HG03571 (cell line): Measurements from ENCODE around the gene NCAPD3.

ENCODE experiments used
- ATAC-seq: cut with Tn5 transposase; IDR thresholded peaks from one replicate; pipeline ENCODE4 v1.9.1; 2021; ENCODE audit not compliant: unreplicated experiment

The NCAPD3 gene

DNA sequence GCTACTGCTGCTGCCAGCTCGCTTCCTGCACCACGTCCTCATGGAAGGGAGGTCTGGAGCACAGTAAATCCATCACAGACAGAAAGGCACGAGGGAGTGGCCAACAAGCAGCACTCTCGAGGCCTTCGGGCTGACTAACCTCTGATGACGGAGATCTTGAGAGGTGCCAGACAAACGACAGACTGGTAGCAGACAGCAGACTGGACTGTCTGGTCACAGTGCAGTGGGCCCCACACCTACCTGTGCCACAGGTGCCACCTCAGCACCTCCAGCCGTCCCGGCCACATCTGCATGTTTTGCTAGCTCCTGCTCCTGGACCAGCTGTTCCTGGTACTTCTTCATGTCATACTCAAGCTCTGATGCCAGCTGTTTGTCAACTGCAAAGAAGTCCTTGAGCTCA is 64.1 kb downstream of the NCAPD3 start:
- ATAC-seq = no peak

DNA sequence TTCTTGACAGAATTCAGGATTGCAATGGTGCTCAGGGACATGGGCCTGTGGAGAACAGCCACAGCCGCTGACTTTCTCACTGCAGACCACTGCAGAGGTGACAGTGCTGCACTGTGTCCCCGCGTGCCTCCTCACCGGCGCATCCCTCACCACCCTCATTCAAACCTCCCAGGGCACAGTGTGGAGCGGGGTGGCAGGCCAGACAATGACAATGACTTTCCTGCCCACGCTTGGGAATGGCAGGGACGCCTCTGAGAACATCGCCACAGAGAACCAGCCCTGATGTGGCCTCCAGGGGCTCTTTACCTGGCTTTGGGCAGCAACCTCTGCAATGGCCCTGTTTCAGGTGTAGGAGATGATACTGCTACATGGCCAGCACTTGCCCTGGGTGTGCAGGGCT is 65.7 kb downstream of the NCAPD3 start:
- ATAC-seq = no peak

GRCh38 chr11:134157451-134157850 is 66.3 kb downstream of the NCAPD3 start:
- ATAC-seq = no peak

DNA sequence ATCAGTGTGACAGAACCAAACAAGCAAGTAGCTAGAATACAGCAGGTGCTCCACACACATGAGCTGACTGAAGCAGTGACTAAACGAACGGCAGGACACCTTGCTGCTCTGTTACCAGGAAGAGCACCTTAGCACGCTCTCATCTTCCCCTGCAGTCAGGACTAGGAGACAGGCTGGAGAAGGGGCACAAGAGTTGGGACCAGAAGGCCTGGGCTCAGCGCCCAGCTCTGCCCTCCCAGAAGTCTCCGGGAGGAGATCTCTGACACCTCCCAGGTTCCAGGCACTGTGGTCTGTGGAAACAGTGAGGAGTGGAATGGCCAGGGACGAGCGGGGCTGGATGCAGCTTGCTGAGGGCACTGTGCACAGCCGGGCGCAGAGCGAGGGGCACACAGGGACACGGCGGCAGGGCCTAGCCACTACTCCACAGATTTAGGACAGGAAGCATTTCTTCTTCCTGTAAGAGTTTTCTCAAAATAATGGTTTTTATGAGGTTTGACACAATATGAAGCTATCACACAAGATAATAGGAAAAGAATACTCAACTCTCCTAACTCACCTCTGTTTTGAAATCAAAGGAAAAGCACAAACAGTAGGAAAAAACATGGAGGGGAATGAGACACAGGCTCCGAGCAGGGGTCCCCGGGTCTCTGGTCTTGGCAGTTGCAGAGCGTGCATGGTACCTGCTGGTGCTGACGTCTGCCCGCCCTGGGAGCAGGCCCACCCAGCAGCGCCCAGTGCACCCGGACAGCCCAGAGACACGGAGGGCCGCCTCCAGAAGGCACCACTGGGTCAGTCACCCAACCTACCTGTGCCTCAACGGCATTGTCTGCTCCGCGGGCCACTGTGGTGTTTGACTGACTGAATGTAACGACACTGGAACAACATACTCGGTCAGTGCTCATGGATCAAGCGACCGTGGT is 67.6 kb downstream of the NCAPD3 start:
- no peak for ATAC-seq

DNA sequence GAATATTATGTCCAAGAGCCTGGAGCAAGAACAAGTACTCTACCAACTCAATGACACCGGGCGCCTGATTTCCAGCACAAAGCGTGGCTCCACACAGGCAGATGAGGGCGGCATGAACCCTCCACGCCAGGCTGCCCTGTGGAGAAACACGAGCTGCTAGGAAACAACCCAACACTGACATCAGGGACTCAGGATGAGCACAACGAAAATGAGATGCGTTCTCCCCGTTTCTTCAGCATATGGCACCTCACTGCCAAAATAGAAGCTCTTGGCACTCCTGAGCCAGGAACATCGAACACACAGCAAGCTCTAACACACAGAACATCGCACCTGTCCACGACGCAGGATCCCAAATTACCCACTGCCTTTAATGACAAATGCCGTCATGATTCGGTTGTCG is 68.3 kb downstream of the NCAPD3 start:
- no peak for ATAC-seq

DNA sequence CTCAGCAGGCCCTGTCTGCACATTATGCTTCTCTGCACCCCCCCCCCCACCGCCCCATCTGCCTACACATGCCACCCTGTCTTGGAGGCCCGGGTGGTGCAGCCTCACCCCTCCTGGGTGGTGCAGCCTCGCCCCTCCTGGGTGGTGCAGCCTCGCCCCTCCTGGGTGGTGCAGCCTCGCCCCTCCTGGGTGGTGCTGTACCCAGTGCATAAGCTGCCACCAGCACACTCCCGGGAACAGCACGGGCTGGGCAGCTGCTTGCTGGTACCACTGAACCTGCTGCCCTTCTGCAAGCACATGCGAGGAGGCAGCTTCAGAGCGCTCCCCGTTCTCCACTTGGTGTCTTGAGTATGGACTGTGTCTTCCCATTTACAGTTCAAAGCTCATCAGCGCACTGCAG is 69.3 kb downstream of the NCAPD3 start:
- no peak for ATAC-seq

- ATAC-seq = no peak
These were observed 70.4 kb downstream of the NCAPD3 start for GRCh38 chr11:134153147-134153905.

GRCh38 chr11:134152696-134153095 is 71.1 kb downstream of the NCAPD3 start:
- no peak for ATAC-seq

DNA sequence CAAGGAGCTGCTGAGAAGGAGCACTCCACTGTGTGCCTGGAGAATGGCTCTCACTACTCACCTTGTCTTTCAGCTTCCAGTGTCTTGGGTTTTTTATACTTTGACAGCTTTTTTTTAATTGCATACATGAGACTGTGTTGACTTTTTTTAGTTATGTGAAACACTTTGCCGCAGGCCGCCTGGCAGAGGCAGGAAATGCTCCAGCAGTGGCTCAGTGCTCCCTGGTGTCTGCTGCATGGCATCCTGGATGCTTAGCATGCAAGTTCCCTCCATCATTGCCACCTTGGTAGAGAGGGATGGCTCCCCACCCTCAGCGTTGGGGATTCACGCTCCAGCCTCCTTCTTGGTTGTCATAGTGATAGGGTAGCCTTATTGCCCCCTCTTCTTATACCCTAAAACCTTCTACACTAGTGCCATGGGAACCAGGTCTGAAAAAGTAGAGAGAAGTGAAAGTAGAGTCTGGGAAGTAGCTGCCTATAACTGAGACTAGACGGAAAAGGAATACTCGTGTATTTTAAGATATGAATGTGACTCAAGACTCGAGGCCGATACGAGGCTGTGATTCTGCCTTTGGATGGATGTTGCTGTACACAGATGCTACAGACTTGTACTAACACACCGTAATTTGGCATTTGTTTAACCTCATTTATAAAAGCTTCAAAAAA is 72.6 kb downstream of the NCAPD3 start:
- ATAC-seq = no peak

GRCh38 chr11:134150195-134150903 is 73.4 kb downstream of the NCAPD3 start:
- no peak for ATAC-seq

DNA sequence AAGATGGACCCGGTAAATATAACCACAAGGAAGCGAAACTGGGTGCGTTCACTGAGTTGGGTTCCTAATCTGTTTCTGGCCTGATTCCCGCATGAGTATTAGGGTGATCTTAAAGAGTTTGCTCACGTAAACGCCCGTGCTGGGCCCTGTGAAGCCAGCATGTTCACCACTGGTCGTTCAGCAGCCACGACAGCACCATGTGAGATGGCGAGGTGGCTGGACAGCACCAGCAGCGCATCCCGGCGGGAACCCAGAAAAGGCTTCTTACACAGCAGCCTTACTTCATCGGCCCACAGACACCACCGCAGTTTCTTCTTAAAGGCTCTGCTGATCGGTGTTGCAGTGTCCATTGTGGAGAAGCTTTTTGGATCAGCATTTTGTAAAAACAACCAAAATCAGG is 74.4 kb downstream of the NCAPD3 start:
- ATAC-seq = no peak

GRCh38 chr11:134146598-134146997 is 77.2 kb downstream of the NCAPD3 start:
- no peak for ATAC-seq

DNA sequence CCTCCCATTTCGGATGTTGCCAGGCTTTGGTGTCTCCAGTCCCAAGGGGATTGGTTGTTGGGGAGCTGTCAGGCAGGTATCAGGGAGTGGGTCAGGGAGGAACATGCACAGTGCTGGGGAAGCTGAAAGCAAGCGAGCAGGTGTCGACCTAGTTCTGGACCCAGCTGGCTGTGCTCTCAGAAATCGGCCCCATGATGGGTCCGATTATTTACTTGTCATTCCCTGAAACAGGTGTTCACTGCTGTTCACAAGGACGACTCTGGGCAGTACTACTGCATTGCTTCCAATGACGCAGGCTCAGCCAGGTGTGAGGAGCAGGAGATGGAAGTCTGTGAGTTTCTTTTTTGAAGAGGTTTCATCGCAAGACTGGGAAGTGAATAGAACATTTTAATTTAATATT is 78.1 kb downstream of the NCAPD3 start:
- ATAC-seq = no peak

- ATAC-seq = no peak
These were observed 79.0 kb downstream of the NCAPD3 start for GRCh38 chr11:134144744-134145143.

- no peak for ATAC-seq
These were observed 80.0 kb downstream of the NCAPD3 start for GRCh38 chr11:134143801-134144200.

GRCh38 chr11:134142536-134142935 is 81.2 kb downstream of the NCAPD3 start:
- no peak for ATAC-seq

DNA sequence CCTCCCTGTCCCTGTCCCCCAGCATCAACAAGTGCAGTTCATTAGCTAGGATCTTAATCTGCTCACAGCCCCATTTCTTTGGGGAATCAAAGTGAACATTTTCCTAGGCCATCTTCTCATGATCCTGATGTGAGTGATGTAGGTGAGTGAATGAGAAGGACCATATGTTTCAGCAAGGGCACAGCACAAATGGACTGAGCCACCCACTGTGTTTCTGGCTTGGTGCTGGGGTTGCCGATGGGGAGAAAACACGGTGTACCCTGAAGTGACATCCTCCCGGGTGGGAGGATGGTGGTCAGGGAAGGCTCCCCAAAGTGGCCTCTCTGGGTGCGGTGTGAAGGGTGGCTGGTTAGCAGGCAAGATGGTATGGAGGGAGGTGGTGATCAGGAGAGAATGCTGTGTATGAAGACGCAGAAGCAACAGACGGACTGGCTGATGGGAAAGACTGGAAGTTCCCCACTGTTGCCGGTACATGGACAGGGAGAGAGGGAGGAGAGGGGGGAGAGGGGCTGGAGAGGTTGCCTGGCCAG is 82.7 kb downstream of the NCAPD3 start:
- ATAC-seq = no peak

GRCh38 chr11:134139873-134140331 is 83.9 kb downstream of the NCAPD3 start:
- peak; percentile 53 for ATAC-seq

DNA sequence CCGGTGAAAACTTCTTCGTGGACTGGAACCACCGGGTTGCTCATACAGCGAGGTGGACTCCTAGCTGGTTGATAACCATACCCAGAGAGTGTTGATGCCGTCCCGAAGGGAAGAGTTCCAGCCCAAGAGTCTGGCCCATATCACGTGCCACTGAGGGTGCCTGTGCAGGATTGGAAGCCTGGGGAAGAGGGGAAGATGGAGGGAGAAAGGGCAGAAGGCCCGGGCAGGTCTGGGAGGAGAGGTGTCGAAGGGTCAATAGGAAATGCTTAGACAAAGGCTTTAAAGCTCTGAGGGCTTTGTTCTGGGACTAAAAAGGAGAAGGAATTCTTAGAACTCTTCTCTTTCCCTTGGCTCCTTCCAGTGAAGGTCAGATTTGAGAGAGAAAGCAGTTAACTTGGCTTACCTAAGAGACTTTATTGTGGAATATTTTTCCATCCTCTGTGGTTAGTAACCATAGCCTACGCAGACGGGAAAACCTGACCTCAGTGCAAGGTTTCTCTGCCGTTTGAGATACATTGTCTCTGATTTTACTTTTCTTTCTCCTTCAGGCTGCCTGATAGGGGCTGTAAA is 84.4 kb downstream of the NCAPD3 start:
- no peak for ATAC-seq

- ATAC-seq = no peak
These were observed 85.4 kb downstream of the NCAPD3 start for GRCh38 chr11:134138376-134138775.
